ENCODE data around the gene UMAD1.
"Not testable (repeated sequence)": the region's sequence is repeated elsewhere in the genome, so short reads cannot be mapped to it uniquely, and the experiment has no call there.

UMAD1 gene

DNA sequence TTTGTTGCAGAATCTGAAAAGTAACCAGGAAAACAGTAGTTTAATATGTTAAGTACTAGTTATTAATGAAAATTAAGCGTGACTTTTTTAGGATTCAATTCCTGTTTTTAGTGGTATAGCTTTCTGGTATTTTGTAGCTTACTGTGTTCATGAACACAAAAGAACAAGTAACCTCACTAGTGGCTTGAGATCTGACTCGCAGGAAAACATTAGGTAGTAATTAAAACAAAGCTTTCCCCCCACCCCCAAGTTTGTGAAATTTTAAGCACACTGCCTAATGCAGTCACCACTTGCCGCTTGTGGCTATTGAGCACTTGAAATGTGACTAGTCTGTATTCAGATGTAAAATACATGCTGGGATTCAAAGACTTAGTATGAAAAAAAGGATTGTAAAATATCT is 180.4 kb downstream of the UMAD1 start:
- no peaks in the 10 kb centered on the region for H3K36me3 ChIP-seq (replicated peaks)
- DNase-seq, result no peak
- no peak overlapping the region for H3K27ac ChIP-seq
- H3K27me3 ChIP-seq (replicated peaks), result no peaks in the 10 kb centered on the region
- H3K4me3 ChIP-seq (ENCODE audit: low read depth, low read length), result no peak overlapping the region
- in situ Hi-C loops (cut with HindIII; ENCODE audit: low pct_ligation_motif_present, low sequenced_read_pairs), result no loop called here
- TF ChIP-seq, protein P1, sequence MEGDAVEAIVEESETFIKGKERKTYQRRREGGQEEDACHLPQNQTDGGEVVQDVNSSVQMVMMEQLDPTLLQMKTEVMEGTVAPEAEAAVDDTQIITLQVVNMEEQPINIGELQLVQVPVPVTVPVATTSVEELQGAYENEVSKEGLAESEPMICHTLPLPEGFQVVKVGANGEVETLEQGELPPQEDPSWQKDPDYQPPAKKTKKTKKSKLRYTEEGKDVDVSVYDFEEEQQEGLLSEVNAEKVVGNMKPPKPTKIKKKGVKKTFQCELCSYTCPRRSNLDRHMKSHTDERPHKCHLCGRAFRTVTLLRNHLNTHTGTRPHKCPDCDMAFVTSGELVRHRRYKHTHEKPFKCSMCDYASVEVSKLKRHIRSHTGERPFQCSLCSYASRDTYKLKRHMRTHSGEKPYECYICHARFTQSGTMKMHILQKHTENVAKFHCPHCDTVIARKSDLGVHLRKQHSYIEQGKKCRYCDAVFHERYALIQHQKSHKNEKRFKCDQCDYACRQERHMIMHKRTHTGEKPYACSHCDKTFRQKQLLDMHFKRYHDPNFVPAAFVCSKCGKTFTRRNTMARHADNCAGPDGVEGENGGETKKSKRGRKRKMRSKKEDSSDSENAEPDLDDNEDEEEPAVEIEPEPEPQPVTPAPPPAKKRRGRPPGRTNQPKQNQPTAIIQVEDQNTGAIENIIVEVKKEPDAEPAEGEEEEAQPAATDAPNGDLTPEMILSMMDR (IDR thresholded peaks at IDR 0.05; ENCODE audit: low read depth, low read length, missing control alignments), result no peak

DNA sequence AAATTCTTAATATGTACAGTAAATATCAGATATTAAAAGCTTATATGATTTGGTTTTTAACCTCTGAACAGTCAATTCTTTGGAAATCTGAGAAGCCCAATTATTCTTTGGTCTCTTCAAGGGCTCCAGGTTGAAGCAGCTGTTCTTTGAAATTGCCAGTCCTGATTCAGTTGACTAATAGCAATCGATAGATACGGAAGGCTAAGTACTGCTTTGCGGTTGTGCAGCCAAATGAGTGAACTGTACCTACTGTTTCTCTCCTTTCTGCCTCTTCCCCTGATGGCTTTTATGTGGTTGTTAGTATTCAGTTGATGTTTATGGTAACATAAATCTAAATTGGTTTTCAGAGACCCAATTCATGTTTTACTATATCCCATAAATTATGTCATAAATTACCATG is 181.0 kb downstream of the UMAD1 start:
- Histone ChIP-seq H3K4me3 (ENCODE audit: low read depth, low read length) (no peak overlapping the region), H3K27ac (no peak overlapping the region), H3K36me3 (replicated peaks) (no peaks in the 10 kb centered on the region), H3K27me3 (replicated peaks) (no peaks in the 10 kb centered on the region)
- in situ Hi-C loops (cut with HindIII; ENCODE audit: low pct_ligation_motif_present, low sequenced_read_pairs), result no loop called here
- no peak for DNase-seq
- TF ChIP-seq, protein P1 (IDR thresholded peaks at IDR 0.05; ENCODE audit: low read depth, low read length, missing control alignments), result no peak

DNA sequence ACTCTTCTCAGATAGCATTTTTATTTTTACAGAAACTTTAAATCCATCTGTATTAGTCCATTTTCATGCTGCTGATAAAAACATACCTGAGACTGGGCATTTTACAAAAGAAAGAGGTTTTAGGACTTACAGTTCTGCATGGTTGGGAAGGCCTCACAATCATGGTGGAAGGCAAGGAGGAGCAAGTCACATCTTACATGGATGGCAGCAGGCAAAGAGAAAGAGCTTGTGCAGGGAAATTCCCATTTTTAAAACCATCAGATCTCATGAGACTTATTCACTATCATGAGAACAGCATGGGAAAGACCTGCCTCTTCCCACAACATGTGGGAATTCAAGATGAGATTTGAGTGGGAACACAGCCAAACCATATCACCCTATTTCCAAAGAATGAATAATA is 184.7 kb downstream of the UMAD1 start:
- H3K36me3 ChIP-seq (replicated peaks); H3K27me3 ChIP-seq (replicated peaks); H3K4me3 ChIP-seq (ENCODE audit: low read depth, low read length); in situ Hi-C loops (cut with HindIII; ENCODE audit: low pct_ligation_motif_present, low sequenced_read_pairs); DNase-seq; H3K27ac ChIP-seq: not testable (repeated sequence)

DNA sequence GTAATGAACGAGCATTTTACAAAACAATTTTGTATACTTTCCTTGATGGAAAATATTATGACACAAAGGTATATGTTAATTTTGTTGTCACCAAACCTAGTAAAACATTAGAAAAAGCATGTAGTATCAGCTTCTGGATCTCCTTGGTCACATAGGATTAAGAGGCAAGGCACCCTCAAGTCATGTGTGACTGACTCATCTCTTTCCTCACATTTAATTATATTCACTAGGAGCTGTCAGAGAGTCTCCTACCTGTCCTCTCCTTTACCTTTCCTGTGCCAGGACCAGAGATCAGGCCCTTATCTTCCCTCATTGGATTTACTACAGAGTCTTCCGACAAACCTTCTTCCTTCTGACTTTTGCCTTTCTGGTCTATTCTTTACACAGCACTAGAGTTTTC is 189.1 kb downstream of the UMAD1 start:
- in situ Hi-C loops (cut with HindIII; ENCODE audit: low pct_ligation_motif_present, low sequenced_read_pairs), result no loop called here
- Histone ChIP-seq H3K27ac (no peak overlapping the region), H3K36me3 (replicated peaks) (no peaks in the 10 kb centered on the region), H3K4me3 (ENCODE audit: low read depth, low read length) (no peak overlapping the region), H3K27me3 (replicated peaks) (no peaks in the 10 kb centered on the region)
- no peak for DNase-seq
- TF ChIP-seq, protein P1 (IDR thresholded peaks at IDR 0.05; ENCODE audit: low read depth, low read length, missing control alignments), result no peak

GRCh38 chr7:7830122-7830878 is 189.7 kb downstream of the UMAD1 start:
- in situ Hi-C loops (cut with HindIII; ENCODE audit: low pct_ligation_motif_present, low sequenced_read_pairs), result no loop called here

DNA sequence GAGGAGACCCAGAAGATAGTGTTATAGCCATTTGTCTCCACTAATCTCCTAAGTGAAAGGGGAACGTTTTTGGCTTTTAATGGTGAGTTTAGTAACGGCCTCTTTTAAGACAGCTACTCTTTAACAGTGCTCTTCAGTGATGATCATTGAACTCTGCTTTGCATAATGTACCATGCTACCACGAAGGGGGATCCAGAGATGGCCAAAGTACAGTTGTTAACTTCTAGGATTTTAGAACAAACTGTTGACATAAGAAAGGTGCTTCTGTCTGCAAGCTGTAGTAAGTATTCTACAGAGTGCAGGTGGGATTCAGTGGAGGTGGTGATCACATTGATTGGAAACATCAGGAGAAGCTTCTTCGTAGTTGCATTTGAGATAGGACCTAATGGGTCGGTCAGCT is 192.0 kb downstream of the UMAD1 start:
- H3K27me3 ChIP-seq (replicated peaks), result no peaks in the 10 kb centered on the region
- DNase-seq, result no peak
- no peaks in the 10 kb centered on the region for H3K36me3 ChIP-seq (replicated peaks)
- TF ChIP-seq, protein P1 (IDR thresholded peaks at IDR 0.05; ENCODE audit: low read depth, low read length, missing control alignments), result no peak
- no peak overlapping the region for H3K4me3 ChIP-seq (ENCODE audit: low read depth, low read length)
- H3K27ac ChIP-seq, result no peak overlapping the region
- in situ Hi-C loops (cut with HindIII; ENCODE audit: low pct_ligation_motif_present, low sequenced_read_pairs), result no loop called here

More at GRCh38 chr7:7830122-7830878, 189.7 kb downstream of the UMAD1 start:
- H3K4me3 ChIP-seq (ENCODE audit: low read depth, low read length), result no peak overlapping the region
- DNase-seq, result no peak
- no peaks in the 10 kb centered on the region for H3K27me3 ChIP-seq (replicated peaks)
- H3K27ac ChIP-seq, result no peak overlapping the region
- H3K36me3 ChIP-seq (replicated peaks), result no peaks in the 10 kb centered on the region
- TF ChIP-seq, protein P1 (IDR thresholded peaks at IDR 0.05; ENCODE audit: low read depth, low read length, missing control alignments), result no peak
